Suprapubic skin (tissue), 4 donors: ENCODE results near the gene WNT9B.

Source experiments
- CTCF ChIP-seq, 2 donors: fragments of 200-600 bp in 1 of 2; fragments of 450-650 bp in 1 of 2; sonication (generic) in 1 of 2; IDR thresholded peaks; one replicate each; pipeline ENCODE4 v1.5.1; 2016 to 2019; ENCODE audit warnings: antibody characterized with exemption in 2 of 2, mild to moderate bottlenecking in 1 of 2, moderate library complexity in 1 of 2
- EP300 ChIP-seq: sonication (generic); formaldehyde crosslinking; IDR thresholded peaks from one replicate; pipeline ENCODE4 v1.6.1; 2017; ENCODE audit warnings: antibody characterized with exemption
- POLR2A ChIP-seq, 2 donors: fragments of 450-650 bp; IDR thresholded peaks; one replicate each; pipeline ENCODE4 v1.6.1; 2017; ENCODE audit warnings: antibody characterized with exemption in 2 of 2, mild to moderate bottlenecking in 2 of 2, moderate library complexity in 2 of 2
- POLR2AphosphoS5 ChIP-seq, 3 donors: sonication (generic); formaldehyde crosslinking; IDR thresholded peaks; one replicate each; pipeline ENCODE4 v1.6.1; 2017; ENCODE audit warnings: antibody characterized with exemption in 3 of 3

- TF ChIP-seq CTCF (IDR thresholded peaks at IDR 0.05), result no peak
- TF ChIP-seq POLR2AphosphoS5 (IDR thresholded peaks at IDR 0.05), result no peak
- no peak for TF ChIP-seq POLR2A (IDR thresholded peaks at IDR 0.05)
- TF ChIP-seq EP300, result no peak
Observed at GRCh38 chr17:46868689-46869187, 17.4 kb downstream of the WNT9B start.
